ENCODE measurements around the gene PTGER3.
"Not testable (repeated sequence)": the region's sequence is repeated elsewhere in the genome, so short reads cannot be mapped to it uniquely, and the experiment has no call there.

PTGER3 gene

DNA sequence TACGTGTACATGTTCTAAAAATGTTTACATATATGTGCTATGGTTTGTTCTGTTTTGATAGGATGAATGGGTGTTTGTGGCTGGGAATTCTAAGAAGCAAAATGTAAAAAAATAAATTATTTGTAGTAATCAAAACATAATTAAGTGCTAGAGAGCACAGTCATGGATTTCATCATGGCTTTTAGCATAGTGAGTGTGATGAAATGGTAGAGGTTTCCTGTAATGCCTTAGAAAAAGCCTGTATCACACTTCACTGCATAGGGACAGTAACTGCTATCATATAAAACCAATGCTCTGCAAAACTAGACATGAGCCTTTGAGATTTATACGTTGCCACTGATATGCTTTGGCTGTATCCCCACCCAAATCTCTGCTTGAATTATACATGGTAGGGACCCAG is 99.8 kb downstream of the PTGER3 start:
- no peak for DNase-seq

- no peak for DNase-seq
Measured at GRCh38 chr1:70945676-70946075, 101.9 kb downstream of the PTGER3 start.

GRCh38 chr1:70945251-70945650 is 102.4 kb downstream of the PTGER3 start:
- no peak for DNase-seq

DNA sequence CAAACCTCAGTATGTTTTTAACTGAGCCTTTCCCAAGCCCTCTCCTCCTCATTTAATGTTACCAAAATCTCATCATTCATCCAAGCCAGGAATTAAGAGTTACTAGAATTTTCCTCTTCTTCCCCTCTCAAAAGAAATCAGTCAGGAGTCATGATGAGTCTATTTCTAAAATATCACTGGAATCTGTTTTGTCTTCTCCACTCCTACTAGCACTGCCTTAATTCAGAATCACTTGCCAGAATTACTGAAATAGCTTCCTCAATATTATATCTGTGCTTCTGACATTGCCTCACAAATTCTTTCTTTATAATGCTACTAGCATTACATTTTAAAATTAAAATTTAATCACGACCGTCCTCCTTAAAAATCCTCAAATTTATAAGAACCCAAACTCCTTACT is 106.1 kb downstream of the PTGER3 start:
- peak; percentile 16 for DNase-seq

DNA sequence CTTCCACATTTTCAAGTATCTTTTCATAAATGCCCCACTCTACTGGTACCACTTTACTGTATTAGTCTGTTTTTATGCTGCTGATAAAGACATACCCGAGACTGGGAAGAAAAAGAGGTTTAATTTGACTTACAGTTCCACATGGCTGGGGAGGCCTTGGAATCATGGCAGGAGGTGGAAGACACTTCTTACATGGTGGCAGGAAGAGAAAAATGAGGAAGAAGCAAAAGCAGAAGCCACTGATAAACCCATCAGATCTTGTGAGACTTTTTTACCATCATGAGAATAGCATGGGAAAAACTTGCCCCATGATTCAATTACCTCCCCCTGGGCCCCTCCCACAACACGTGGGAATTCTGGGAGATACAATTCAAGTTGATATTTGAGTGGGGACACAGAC is 107.2 kb downstream of the PTGER3 start:
- not testable (repeated sequence) for DNase-seq

DNA sequence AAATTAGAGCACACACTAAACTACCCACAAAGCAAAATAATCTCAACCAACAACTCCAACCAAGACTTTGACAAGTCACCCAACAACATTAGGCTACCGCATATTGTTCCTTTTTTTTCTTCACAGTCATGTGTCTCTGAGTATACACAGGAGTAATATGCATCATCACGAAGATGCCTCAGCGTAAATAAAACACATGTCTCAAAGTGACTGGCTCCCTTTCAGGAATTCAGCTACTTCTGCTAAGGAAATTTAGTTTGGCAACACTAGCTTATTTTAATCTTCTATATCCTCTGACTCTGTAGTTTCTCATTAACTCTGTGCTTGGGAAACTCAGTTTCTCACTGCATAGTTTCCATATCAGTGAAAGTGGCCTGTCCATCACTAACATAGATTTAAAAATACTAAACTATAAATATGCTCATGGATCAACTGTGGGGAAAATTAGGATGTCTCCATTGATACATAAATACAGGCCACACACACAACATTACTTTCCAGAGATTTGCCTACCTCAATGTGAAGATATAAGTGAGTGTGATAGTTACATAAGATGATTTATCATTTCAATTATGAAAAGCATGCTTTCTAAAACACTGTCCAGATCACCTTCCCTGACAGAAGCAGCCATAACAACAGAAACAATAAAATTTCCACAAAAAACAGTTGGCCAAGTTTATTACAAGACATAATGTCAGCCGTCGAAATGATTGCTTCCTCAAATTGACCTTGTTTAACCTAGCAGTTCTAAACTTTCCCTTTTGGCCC is 113.2 kb downstream of the PTGER3 start:
- peak; percentile 1 for DNase-seq

DNA sequence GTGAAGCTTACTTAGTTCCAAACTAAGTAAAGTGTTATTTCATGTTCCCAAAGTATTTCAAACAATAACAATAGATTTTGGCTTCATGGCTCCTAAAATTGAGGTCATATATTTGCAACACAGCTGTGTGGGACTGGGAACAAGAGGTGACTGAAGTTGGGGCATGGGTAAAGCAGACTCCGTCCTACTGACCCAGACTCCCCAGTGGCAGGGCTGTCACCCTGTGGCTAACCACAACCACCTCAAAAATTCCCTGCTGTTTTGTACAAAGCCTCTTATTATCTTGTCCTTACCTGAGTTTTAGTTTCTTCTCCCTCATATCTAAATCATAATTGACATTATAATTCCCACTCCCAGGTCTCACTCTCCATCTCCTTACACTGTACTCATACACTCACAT is 117.6 kb downstream of the PTGER3 start:
- no peak for DNase-seq

GRCh38 chr1:70922196-70922595 is 125.4 kb downstream of the PTGER3 start:
- no peak for DNase-seq
